HCT116 (cell line): ENCODE measurements around the gene TRMT13. TPM values are rescaled to one million over a fixed set of nuclear protein-coding genes. Genes with fewer than 3 reads are reported as not detected.

ENCODE experiments used
- ATAC-seq: fragments of 200-7000 bp; cut with Tn5 transposase; 2 replicates; pipeline ENCODE4 v1.9.1; 2020; ENCODE audit warnings: mild to moderate bottlenecking, moderate library complexity
- BruUV-seq: library from RNA; stranded (reverse); fragments of 400-500 nt; replicated peaks from 2 replicates; lab custom pipeline; 2021; lab: Mats Ljungman, UMichigan
- CTCF ChIA-PET: fragments of 300-600 bp; sonication (Branson Sonifier 250); formaldehyde crosslinking; loops from one replicate; lab custom pipeline; 2021; ENCODE audit warnings: antibody characterized with exemption; lab: Charles Lee
- POLR2A ChIA-PET: fragments of 300-600, 350-600 bp; sonication (Branson Sonifier 250); formaldehyde crosslinking; loops from one replicate; lab custom pipeline; 2021; ENCODE audit warnings: antibody characterized with exemption; lab: Charles Lee
- RAD21 ChIA-PET, 2 experiments: fragments of 300-600 bp; sonication (Branson Sonifier 250); formaldehyde crosslinking; loops; one replicate each; lab custom pipeline; 2023; ENCODE audit warnings: low total read pairs in 2 of 2; ENCODE audit not compliant: uncharacterized antibody in 2 of 2, unreplicated experiment in 2 of 2, low non-redundant PET in 1 of 2; lab: Charles Lee
- DNase-seq: peaks from one replicate; pipeline ENCODE4 v3.0.0-alpha.2; 2010; ENCODE audit warnings: low read depth, low spot score
- H2AFZ ChIP-seq: fragments of 200-600 bp; shearing (Covaris generic), sonication (generic); 2 replicates; pipeline ENCODE4 v1.6.1; 2017; ENCODE audit warnings: low read depth, mixed run types, mixed read lengths, antibody characterized with exemption, low read length; ENCODE audit not compliant: poor library complexity, severe bottlenecking
- H3K27ac ChIP-seq: 2 replicates; pipeline ENCODE4 v1.5.1; 2012; ENCODE audit warnings: low read depth, low read length
- H3K27me3 ChIP-seq: fragments of 200-600 bp; sonication (generic); 2 replicates; pipeline ENCODE4 v1.6.1; 2016; ENCODE audit warnings: mixed run types, low read length, mixed read lengths; ENCODE audit not compliant: insufficient read depth
- H3K36me3 ChIP-seq, 2 experiments: fragments of 200-500 bp in 1 of 2; fragments of 200-600 bp in 1 of 2; sonication (Bioruptor generic) in 1 of 2; sonication (generic) in 1 of 2; 2 replicates each; pipeline versions ENCODE4 v1.5.1 to v1.6.1; 2014 to 2016; ENCODE audit warnings: low read length in 2 of 2, inconsistent platforms in 1 of 2, mixed read lengths in 1 of 2, mixed run types in 1 of 2; ENCODE audit not compliant: insufficient read depth in 2 of 2, control insufficient read depth in 1 of 2
- H3K4me1 ChIP-seq, 2 experiments: fragments of 200-600 bp in 1 of 2; sonication (generic) in 1 of 2; 2 replicates each; pipeline versions ENCODE4 v1.5.1 to v1.6.1; 2012 to 2017; ENCODE audit warnings: low read length in 2 of 2, inconsistent platforms in 1 of 2, mild to moderate bottlenecking in 1 of 2, mixed read lengths in 1 of 2, mixed run types in 1 of 2, moderate library complexity in 1 of 2; ENCODE audit not compliant: insufficient read depth in 2 of 2, control insufficient read depth in 1 of 2
- H3K4me2 ChIP-seq: fragments of 200-600 bp; sonication (generic); 2 replicates; pipeline ENCODE4 v1.6.1; 2017; ENCODE audit warnings: mixed run types, low read length, mixed read lengths
- H3K4me3 ChIP-seq, 2 experiments: fragments of 200-600 bp in 1 of 2; sonication (generic) in 1 of 2; replicated peaks in 1 of 2; 2 replicates each; pipeline ENCODE4 v1.5.1; 2011 to 2016; ENCODE audit warnings: low read length in 2 of 2, control low read depth in 1 of 2, low read depth in 1 of 2, mild to moderate bottlenecking in 1 of 2, mixed read lengths in 1 of 2, mixed run types in 1 of 2
- H3K79me2 ChIP-seq: fragments of 200-600 bp; sonication (generic); 2 replicates; pipeline ENCODE4 v1.6.1; 2017; ENCODE audit warnings: mild to moderate bottlenecking, mixed run types, low read length, moderate library complexity, mixed read lengths; ENCODE audit not compliant: insufficient read depth
- H3K9ac ChIP-seq: fragments of 200-600 bp; sonication (generic); 2 replicates; pipeline ENCODE4 v1.6.1; 2016; ENCODE audit warnings: low read length, mixed read lengths
- H3K9me2 ChIP-seq: fragments of 200-600 bp; sonication (generic), shearing (Covaris generic); 2 replicates; pipeline ENCODE4 v1.6.1; 2017; ENCODE audit warnings: mixed run types, mild to moderate bottlenecking, moderate library complexity; ENCODE audit not compliant: insufficient read depth
- H3K9me3 ChIP-seq, 2 experiments: fragments of 200-500 bp in 1 of 2; fragments of 200-600 bp in 1 of 2; sonication (Bioruptor generic) in 1 of 2; sonication (generic) in 1 of 2; 2 replicates each; pipeline ENCODE4 v1.6.1; 2014 to 2017; ENCODE audit warnings: low read length in 2 of 2, mixed read lengths in 2 of 2, inconsistent platforms in 1 of 2, low read depth in 1 of 2, mild to moderate bottlenecking in 1 of 2, mixed run types in 1 of 2, moderate library complexity in 1 of 2; ENCODE audit not compliant: control insufficient read depth in 1 of 2, insufficient read depth in 1 of 2
- H4K20me1 ChIP-seq: fragments of 200-600 bp; sonication (generic), shearing (Covaris generic); 2 replicates; pipeline ENCODE4 v1.6.1; 2017; ENCODE audit warnings: mixed run types, mild to moderate bottlenecking, moderate library complexity; ENCODE audit not compliant: insufficient read depth
- CBX3 ChIP-seq: IDR thresholded peaks from 2 replicates; pipeline ENCODE4 v1.6.1; 2012; ENCODE audit warnings: low read depth
- EGR1 ChIP-seq: IDR thresholded peaks from 2 replicates; pipeline ENCODE4 v1.6.1; 2012; ENCODE audit warnings: low read depth
- ELF1 ChIP-seq: IDR thresholded peaks from 2 replicates; pipeline ENCODE4 v1.6.1; 2012; ENCODE audit warnings: low read depth, borderline replicate concordance
- JUND ChIP-seq: IDR thresholded peaks from 2 replicates; pipeline ENCODE4 v1.6.1; 2012
- POLR2AphosphoS5 ChIP-seq: IDR thresholded peaks from 2 replicates; pipeline ENCODE4 v1.6.1; 2011; ENCODE audit warnings: mild to moderate bottlenecking, low read depth, low read length, moderate library complexity
- SIN3A ChIP-seq: IDR thresholded peaks from 2 replicates; pipeline ENCODE4 v1.6.1; 2012; ENCODE audit warnings: low read depth
- ZFX ChIP-seq: fragments of 450-650 bp; IDR thresholded peaks from 2 replicates; pipeline ENCODE4 v1.6.1; 2017
- intact Hi-C: fragments of 100-400 bp; cut with micrococcal nuclease; formaldehyde crosslinking; loops from 2 replicates; pipeline ENCODE4 v1.10.0; 2022
- total RNA-seq: library from RNA; stranded (reverse); gene quantifications from one replicate; pipeline ENCODE4 v1.2.1, GENCODE V29; 2021; ENCODE audit not compliant: unreplicated experiment
- TF ChIP-seq, protein P1 (sequence below): IDR thresholded peaks from 2 replicates; pipeline ENCODE4 v1.6.1; 2012; ENCODE audit warnings: low read depth
- TF ChIP-seq, protein P2 (sequence below): IDR thresholded peaks from 2 replicates; pipeline ENCODE4 v1.6.1; 2012
- TF ChIP-seq, protein P3 (sequence below): IDR thresholded peaks from 2 replicates; pipeline ENCODE4 v1.6.1; 2012

Gene TRMT13
- total RNA-seq, 1 experiment from 2014 or later: 13.2 TPM

DNA sequence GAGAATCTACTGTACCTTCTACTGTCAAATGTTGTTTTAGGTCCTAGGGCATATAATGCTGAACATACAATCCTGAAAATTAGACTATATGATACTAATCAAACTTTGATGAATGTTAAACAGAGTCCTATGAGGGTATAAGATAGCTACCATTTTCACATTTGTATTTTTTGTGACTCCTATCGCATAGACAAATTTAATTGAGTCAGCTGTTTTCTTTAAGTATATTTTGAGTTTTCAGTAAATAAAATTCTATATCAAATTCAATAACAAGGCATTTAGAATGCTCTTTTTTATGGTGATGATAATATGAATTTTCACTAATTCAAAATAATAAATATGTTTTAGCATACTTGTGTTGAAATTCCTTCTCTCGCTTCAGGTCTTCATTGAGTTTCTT lies 35.1 kb downstream of the TRMT13 start:
- no TSS peak for BruUV-seq
- intact Hi-C loops: no loop called here
- CTCF ChIA-PET: no interaction called here

More for the DNA sequence above, 35.1 kb downstream of the TRMT13 start:
- no peak overlapping the region for H3K4me2 ChIP-seq
- TF ChIP-seq, protein P1, sequence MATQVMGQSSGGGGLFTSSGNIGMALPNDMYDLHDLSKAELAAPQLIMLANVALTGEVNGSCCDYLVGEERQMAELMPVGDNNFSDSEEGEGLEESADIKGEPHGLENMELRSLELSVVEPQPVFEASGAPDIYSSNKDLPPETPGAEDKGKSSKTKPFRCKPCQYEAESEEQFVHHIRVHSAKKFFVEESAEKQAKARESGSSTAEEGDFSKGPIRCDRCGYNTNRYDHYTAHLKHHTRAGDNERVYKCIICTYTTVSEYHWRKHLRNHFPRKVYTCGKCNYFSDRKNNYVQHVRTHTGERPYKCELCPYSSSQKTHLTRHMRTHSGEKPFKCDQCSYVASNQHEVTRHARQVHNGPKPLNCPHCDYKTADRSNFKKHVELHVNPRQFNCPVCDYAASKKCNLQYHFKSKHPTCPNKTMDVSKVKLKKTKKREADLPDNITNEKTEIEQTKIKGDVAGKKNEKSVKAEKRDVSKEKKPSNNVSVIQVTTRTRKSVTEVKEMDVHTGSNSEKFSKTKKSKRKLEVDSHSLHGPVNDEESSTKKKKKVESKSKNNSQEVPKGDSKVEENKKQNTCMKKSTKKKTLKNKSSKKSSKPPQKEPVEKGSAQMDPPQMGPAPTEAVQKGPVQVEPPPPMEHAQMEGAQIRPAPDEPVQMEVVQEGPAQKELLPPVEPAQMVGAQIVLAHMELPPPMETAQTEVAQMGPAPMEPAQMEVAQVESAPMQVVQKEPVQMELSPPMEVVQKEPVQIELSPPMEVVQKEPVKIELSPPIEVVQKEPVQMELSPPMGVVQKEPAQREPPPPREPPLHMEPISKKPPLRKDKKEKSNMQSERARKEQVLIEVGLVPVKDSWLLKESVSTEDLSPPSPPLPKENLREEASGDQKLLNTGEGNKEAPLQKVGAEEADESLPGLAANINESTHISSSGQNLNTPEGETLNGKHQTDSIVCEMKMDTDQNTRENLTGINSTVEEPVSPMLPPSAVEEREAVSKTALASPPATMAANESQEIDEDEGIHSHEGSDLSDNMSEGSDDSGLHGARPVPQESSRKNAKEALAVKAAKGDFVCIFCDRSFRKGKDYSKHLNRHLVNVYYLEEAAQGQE: no peak
- TF ChIP-seq, protein P2, sequence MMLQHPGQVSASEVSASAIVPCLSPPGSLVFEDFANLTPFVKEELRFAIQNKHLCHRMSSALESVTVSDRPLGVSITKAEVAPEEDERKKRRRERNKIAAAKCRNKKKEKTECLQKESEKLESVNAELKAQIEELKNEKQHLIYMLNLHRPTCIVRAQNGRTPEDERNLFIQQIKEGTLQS: no peak
- TF ChIP-seq POLR2AphosphoS5 (no peak), SIN3A (no peak), ELF1 (no peak), ZFX (no peak), EGR1 (no peak), CBX3 (no peak), JUND (no peak)
- TF ChIP-seq, protein P3, sequence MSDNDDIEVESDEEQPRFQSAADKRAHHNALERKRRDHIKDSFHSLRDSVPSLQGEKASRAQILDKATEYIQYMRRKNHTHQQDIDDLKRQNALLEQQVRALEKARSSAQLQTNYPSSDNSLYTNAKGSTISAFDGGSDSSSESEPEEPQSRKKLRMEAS: no peak
- H2AFZ ChIP-seq: no peak overlapping the region
- H3K9me2 ChIP-seq: no peaks in the 10 kb centered on the region
- H3K27me3 ChIP-seq: no peaks in the 10 kb centered on the region
- H3K36me3 ChIP-seq: no peaks in the 10 kb centered on the region
- no peaks in the 10 kb centered on the region for H3K4me1 ChIP-seq
- ChIA-PET RAD21 (no interaction called here), POLR2A (no interaction called here)
- no peaks in the 10 kb centered on the region for H3K79me2 ChIP-seq
- DNase-seq (no peak), ATAC-seq (no peak)
- H3K9ac ChIP-seq: no peak overlapping the region
- H3K27ac ChIP-seq: no peak overlapping the region
- H4K20me1 ChIP-seq: no peaks in the 10 kb centered on the region
- H3K9me3 ChIP-seq: no peaks in the 10 kb centered on the region
- no peak overlapping the region for H3K4me3 ChIP-seq
